K562 (cell line): ENCODE measurements around the gene KCNK3. TPM values are rescaled to one million over a fixed set of nuclear protein-coding genes. Genes with fewer than 3 reads are reported as not detected.

Experiments
- ATAC-seq: fragments of 200-7000 bp; cut with Tn5 transposase; 3 replicates; pipeline ENCODE4 v1.9.1; 2020; ENCODE audit warnings: moderate library complexity
- BruUV-seq: library from RNA; stranded (reverse); fragments of 400-500 nt; replicated peaks from 2 replicates; lab custom pipeline; 2021; lab: Mats Ljungman, UMichigan
- CTCF ChIA-PET: fragments of 300-600 bp; formaldehyde crosslinking; extraction: SDS; loops from one replicate; lab custom pipeline; 2021; ENCODE audit warnings: low intra/inter-chr PET ratio; lab: Yijun Ruan, JAX
- POLR2A ChIA-PET: fragments of 300-600, 350-650 bp; sonication (Branson Sonifier 250); formaldehyde crosslinking; extraction: SDS; loops from one replicate; lab custom pipeline; 2021; ENCODE audit warnings: antibody characterized with exemption, inconsistent platforms; lab: Yijun Ruan, JAX
- DNase-seq, 4 experiments: peaks; one replicate each; pipeline versions ENCODE4 v3.0.0 to v3.0.0-alpha.2; 2011 to 2018; ENCODE audit warnings: low spot score in 3 of 4, mixed read lengths in 3 of 4; ENCODE audit errors: extremely low read depth in 1 of 4
- FAIRE-seq: peaks from 2 replicates; lab custom pipeline; 2011; peaks lifted over from hg19 to GRCh38; lab: Jason Lieb, UNC
- H2AFZ ChIP-seq: 2 replicates; pipeline ENCODE4 v1.6.0; 2011; ENCODE audit warnings: low read depth, low read length, control low read depth, inconsistent platforms
- H3K27ac ChIP-seq: fragments of 200-600 bp; 3 replicates; pipeline ENCODE4 v1.8.0; 2011; ENCODE audit warnings: low read depth, mild to moderate bottlenecking, control low read depth, inconsistent platforms, low read length, moderate library complexity, mixed read lengths; ENCODE audit errors: extremely low read depth
- H3K27me3 ChIP-seq, 2 experiments: fragments of 300-600 bp in 1 of 2; 2 replicates in 1 of 2; 3 replicates in 1 of 2; pipeline versions ENCODE4 v1.6.0 to v1.8.0; 2011; ENCODE audit warnings: inconsistent platforms in 2 of 2, low read length in 2 of 2, mild to moderate bottlenecking in 1 of 2, mixed read lengths in 1 of 2, moderate library complexity in 1 of 2; ENCODE audit not compliant: control insufficient read depth in 2 of 2, insufficient read depth in 2 of 2
- H3K36me3 ChIP-seq: fragments of 300-600 bp; 3 replicates; pipeline ENCODE4 v1.8.0; 2011; ENCODE audit warnings: mild to moderate bottlenecking, low read length, inconsistent platforms; ENCODE audit not compliant: control insufficient read depth, insufficient read depth
- H3K4me1 ChIP-seq, 2 experiments: fragments of 200-600 bp in 1 of 2; replicated peaks in 1 of 2; 2 replicates in 1 of 2; 3 replicates in 1 of 2; pipeline versions ENCODE4 v1.5.1 to v1.8.0; 2011; ENCODE audit warnings: inconsistent platforms in 2 of 2, low read length in 2 of 2, mild to moderate bottlenecking in 1 of 2, mixed read lengths in 1 of 2, moderate library complexity in 1 of 2; ENCODE audit not compliant: control insufficient read depth in 2 of 2, insufficient read depth in 2 of 2
- H3K4me2 ChIP-seq: 2 replicates; pipeline ENCODE4 v1.6.1; 2011; ENCODE audit warnings: low read length, control low read depth, inconsistent platforms, mixed read lengths; ENCODE audit not compliant: insufficient read depth
- H3K4me3 ChIP-seq: fragments of 200-600 bp; sonication (generic), shearing (Covaris generic); 2 replicates; pipeline ENCODE4 v1.5.1; 2016; ENCODE audit warnings: control low read depth, inconsistent platforms
- H3K79me2 ChIP-seq: fragments of 200-600 bp; 3 replicates; pipeline ENCODE4 v1.8.0; 2011; ENCODE audit warnings: low read length, inconsistent platforms; ENCODE audit not compliant: control insufficient read depth, insufficient read depth
- H3K9ac ChIP-seq, 2 experiments: 2 replicates each; pipeline versions ENCODE4 v1.6.0 to v1.6.1; 2011; ENCODE audit warnings: low read depth in 2 of 2, low read length in 2 of 2, control low read depth in 1 of 2, inconsistent platforms in 1 of 2, mild to moderate bottlenecking in 1 of 2, mixed read lengths in 1 of 2; ENCODE audit not compliant: insufficient read depth in 1 of 2
- H3K9me1 ChIP-seq: one replicate; pipeline ENCODE4 v1.6.0; 2011; ENCODE audit warnings: inconsistent platforms, mild to moderate bottlenecking, low read length, moderate library complexity; ENCODE audit not compliant: control insufficient read depth, insufficient read depth
- H3K9me3 ChIP-seq: replicated peaks from 2 replicates; pipeline ENCODE4 v1.5.1; 2011; ENCODE audit warnings: low read depth, low read length, inconsistent platforms; ENCODE audit not compliant: control insufficient read depth, insufficient read depth
- H4K20me1 ChIP-seq: replicated peaks from 2 replicates; pipeline ENCODE4 v1.6.1; 2011; ENCODE audit warnings: low read length, inconsistent platforms, mixed read lengths; ENCODE audit not compliant: control insufficient read depth, insufficient read depth
- PHF21A ChIP-seq: fragments of 450-650 bp; IDR thresholded peaks from 2 replicates; pipeline ENCODE4 v1.6.1; 2017; ENCODE audit warnings: low read depth, borderline replicate concordance
- TEAD2 ChIP-seq: fragments of 450-650 bp; IDR thresholded peaks from 2 replicates; pipeline ENCODE4 v1.6.1; 2016; ENCODE audit warnings: missing genetic modification characterization, control low read depth, missing compliant biosample characterization
- WGBS: fragments of 100-300 bp; shearing (Covaris generic); methylation state at CpG from one replicate; pipeline ENCODE4 v1.1.6; 2016; ENCODE audit warnings: low coverage, mixed read lengths; ENCODE audit not compliant: insufficient coverage; ENCODE audit errors: missing lambda C conversion rate; 5-methylcytosine and 5-hydroxymethylcytosine counted together
- in situ Hi-C: fragments of 300-500 bp; cut with MboI; formaldehyde crosslinking; loops from 4 replicates; pipeline ENCODE4 v1.15.0; 2018; ENCODE audit warnings: inconsistent platforms, mixed read lengths
- intact Hi-C: fragments of 100-400 bp; cut with micrococcal nuclease; formaldehyde crosslinking; loops from 2 replicates; pipeline ENCODE4 v1.14.2; 2022
- polyA plus RNA-seq, 8 experiments: library from polyadenylated mRNA; depleted of rRNA in 4 of 8; stranded (reverse) in 5 of 8; unstranded in 3 of 8; fragments of >200 nt; fragmentation: Nextera tagmentation in 2 of 8; fragmentation: Illumina TruSeq in 1 of 8; extraction: Ambion mirVana in 2 of 8; extraction: Trizol in 1 of 8; gene quantifications; 2 replicates each; pipeline versions ENCODE4 v1.2.1 to v1.2.3, GENCODE V29; 2011 to 2014; ENCODE audit warnings: inconsistent platforms in 1 of 8, missing spikeins in 1 of 8
- total RNA-seq, 7 experiments: library from RNA; depleted of rRNA in 6 of 7; stranded (reverse); fragments of >200 nt in 6 of 7; fragmentation: Illumina TruSeq in 2 of 7; extraction: Trizol in 2 of 7; gene quantifications; 2 replicates each; pipeline versions ENCODE4 v1.2.1 to v1.2.3, GENCODE V29; 2011 to 2021; ENCODE audit warnings: low replicate concordance in 1 of 7
- TF ChIP-seq, protein P1 (sequence below), 2 experiments: fragments of 450-650 bp in 1 of 2; sonication (generic) in 1 of 2; formaldehyde crosslinking in 1 of 2; IDR thresholded peaks; 2 replicates each; pipeline versions ENCODE4 v1.7.1 to v1.9.0; 2016 to 2022; ENCODE audit warnings: inconsistent platforms in 1 of 2, mild to moderate bottlenecking in 1 of 2, missing genetic modification reagents in 1 of 2

KCNK3 gene
- total and polyA plus RNA-seq, 9 of the 15 experiments (the other 6 are each of a cell fraction or from before 2014, with no cell fraction given), result 0.01 to 0.20 (median 0.07) TPM; not detected in 5

DNA sequence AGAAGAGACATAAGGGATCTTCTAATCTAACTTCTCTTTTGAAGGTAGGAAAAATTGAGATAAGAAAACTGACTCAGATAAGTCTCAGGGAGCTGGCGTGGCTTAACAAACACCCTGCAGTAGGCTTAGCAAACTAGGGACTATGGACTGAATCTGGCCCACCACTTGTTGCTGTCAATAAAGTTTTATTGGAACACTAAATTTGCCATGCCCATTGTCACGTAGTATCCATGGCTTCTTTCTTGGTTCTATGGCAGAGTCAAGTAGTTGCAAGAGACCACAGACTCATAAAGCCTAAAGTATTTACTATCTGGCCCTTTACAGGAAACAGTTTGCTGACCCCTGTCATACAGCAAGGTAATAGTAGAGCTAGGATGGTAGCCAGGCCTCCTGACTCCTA, 24.2 kb downstream of the KCNK3 start:
- H3K27me3 ChIP-seq, result peaks cover 0 to 20% of the 10 kb centered on the region in 2 experiments; a peak in 3 of 5 replicates
- ChIA-PET CTCF (no interaction called here), POLR2A (interaction anchor here (0.6 to 1.0 kb wide), 2 partner anchors 11 to 12 kb away, joined by 3 read pairs; no protein-coding TSS in a partner anchor)
- in situ Hi-C loops, result no loop called here
- H3K4me1 ChIP-seq, result peaks cover 0 to 13% of the 10 kb centered on the region in 2 experiments; a peak in 2 of 5 replicates
- no peak overlapping the region for H3K27ac ChIP-seq
- H3K9me1 ChIP-seq, result no peaks in the 10 kb centered on the region
- no TSS peak for BruUV-seq
- H3K36me3 ChIP-seq, result no peaks in the 10 kb centered on the region
- no peak for ATAC-seq
- H3K9ac ChIP-seq, result no peak overlapping the region
- no peak overlapping the region for H2AFZ ChIP-seq
- H3K4me3 ChIP-seq, result no peak overlapping the region
- no peaks in the 10 kb centered on the region for H4K20me1 ChIP-seq
- H3K79me2 ChIP-seq, result no peaks in the 10 kb centered on the region
- intact Hi-C loops, result no loop called here
- no peak overlapping the region for H3K4me2 ChIP-seq
- H3K9me3 ChIP-seq, result no peaks in the 10 kb centered on the region
- TF ChIP-seq, protein P1, sequence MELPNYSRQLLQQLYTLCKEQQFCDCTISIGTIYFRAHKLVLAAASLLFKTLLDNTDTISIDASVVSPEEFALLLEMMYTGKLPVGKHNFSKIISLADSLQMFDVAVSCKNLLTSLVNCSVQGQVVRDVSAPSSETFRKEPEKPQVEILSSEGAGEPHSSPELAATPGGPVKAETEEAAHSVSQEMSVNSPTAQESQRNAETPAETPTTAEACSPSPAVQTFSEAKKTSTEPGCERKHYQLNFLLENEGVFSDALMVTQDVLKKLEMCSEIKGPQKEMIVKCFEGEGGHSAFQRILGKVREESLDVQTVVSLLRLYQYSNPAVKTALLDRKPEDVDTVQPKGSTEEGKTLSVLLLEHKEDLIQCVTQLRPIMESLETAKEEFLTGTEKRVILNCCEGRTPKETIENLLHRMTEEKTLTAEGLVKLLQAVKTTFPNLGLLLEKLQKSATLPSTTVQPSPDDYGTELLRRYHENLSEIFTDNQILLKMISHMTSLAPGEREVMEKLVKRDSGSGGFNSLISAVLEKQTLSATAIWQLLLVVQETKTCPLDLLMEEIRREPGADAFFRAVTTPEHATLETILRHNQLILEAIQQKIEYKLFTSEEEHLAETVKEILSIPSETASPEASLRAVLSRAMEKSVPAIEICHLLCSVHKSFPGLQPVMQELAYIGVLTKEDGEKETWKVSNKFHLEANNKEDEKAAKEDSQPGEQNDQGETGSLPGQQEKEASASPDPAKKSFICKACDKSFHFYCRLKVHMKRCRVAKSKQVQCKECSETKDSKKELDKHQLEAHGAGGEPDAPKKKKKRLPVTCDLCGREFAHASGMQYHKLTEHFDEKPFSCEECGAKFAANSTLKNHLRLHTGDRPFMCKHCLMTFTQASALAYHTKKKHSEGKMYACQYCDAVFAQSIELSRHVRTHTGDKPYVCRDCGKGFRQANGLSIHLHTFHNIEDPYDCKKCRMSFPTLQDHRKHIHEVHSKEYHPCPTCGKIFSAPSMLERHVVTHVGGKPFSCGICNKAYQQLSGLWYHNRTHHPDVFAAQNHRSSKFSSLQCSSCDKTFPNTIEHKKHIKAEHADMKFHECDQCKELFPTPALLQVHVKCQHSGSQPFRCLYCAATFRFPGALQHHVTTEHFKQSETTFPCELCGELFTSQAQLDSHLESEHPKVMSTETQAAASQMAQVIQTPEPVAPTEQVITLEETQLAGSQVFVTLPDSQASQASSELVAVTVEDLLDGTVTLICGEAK (IDR thresholded peaks at IDR 0.05), result peak; percentile 97
- TF ChIP-seq, protein P1 (CRISPR knock-in tag; IDR thresholded peaks at IDR 0.05), result peak; percentile 98
- no peak for TF ChIP-seq TEAD2 (tag)
- 0 out of 2 replicates have a peak, but pooled peaks have one; percentile 27 for TF ChIP-seq PHF21A
- 15% methylated on average over 2 of the region's 2 CpGs for WGBS
- FAIRE-seq, result peak; percentile 56
- no peak for DNase-seq
